Liver (tissue), 9 donors: ENCODE measurements around the gene PIKFYVE. TPM values are rescaled to one million over a fixed set of nuclear protein-coding genes. Genes with fewer than 3 reads are reported as not detected.

ENCODE experiments used
- DNase-seq: peaks from one replicate; pipeline ENCODE4 v3.0.0-alpha.2; 2017; ENCODE audit warnings: low spot score
- H3K27ac ChIP-seq, 2 donors: one replicate each; pipeline ENCODE4 v1.7.0; 2013; ENCODE audit warnings: inconsistent platforms in 2 of 2, low read length in 2 of 2, control low read depth in 1 of 2, low read depth in 1 of 2, mild to moderate bottlenecking in 1 of 2
- H3K27me3 ChIP-seq, 4 donors: one replicate each; pipeline versions ENCODE4 v1.6.1 to v1.7.0; 2013; ENCODE audit warnings: low read length in 3 of 4, inconsistent platforms in 1 of 4, mild to moderate bottlenecking in 1 of 4, moderate library complexity in 1 of 4; ENCODE audit not compliant: control insufficient read depth in 4 of 4, insufficient read depth in 4 of 4
- H3K36me3 ChIP-seq, 4 donors: one replicate each; pipeline versions ENCODE4 v1.6.1 to v1.7.0; 2013; ENCODE audit warnings: low read length in 3 of 4, mild to moderate bottlenecking in 3 of 4, low read depth in 1 of 4, moderate library complexity in 1 of 4; ENCODE audit not compliant: control insufficient read depth in 4 of 4, insufficient read depth in 3 of 4
- H3K4me1 ChIP-seq, 4 donors: one replicate each; pipeline versions ENCODE4 v1.6.1 to v1.7.0; 2013; ENCODE audit warnings: low read length in 3 of 4, mild to moderate bottlenecking in 3 of 4, moderate library complexity in 1 of 4; ENCODE audit not compliant: control insufficient read depth in 4 of 4, insufficient read depth in 4 of 4
- H3K4me3 ChIP-seq, 3 donors: one replicate each; pipeline versions ENCODE4 v1.6.1 to v1.7.0; 2013; ENCODE audit warnings: low read length in 3 of 3, control low read depth in 1 of 3, low read depth in 1 of 3, mild to moderate bottlenecking in 1 of 3
- H3K9ac ChIP-seq, 2 donors: one replicate each; pipeline ENCODE4 v1.7.0; 2013; ENCODE audit warnings: low read length in 2 of 2, mild to moderate bottlenecking in 2 of 2, moderate library complexity in 2 of 2, control low read depth in 1 of 2, low read depth in 1 of 2
- H3K9me3 ChIP-seq, 4 donors: one replicate each; pipeline versions ENCODE4 v1.6.1 to v1.7.0; 2013; ENCODE audit warnings: low read length in 3 of 4; ENCODE audit not compliant: control insufficient read depth in 4 of 4
- EGR1 ChIP-seq, 2 donors: IDR thresholded peaks; 2 replicates each; pipeline ENCODE4 v1.6.1; 2016 to 2018; ENCODE audit warnings: antibody characterized with exemption in 2 of 2, low read depth in 2 of 2
- FOXA1 ChIP-seq: IDR thresholded peaks from 2 replicates; pipeline ENCODE4 v1.6.1; 2016; ENCODE audit warnings: antibody characterized with exemption
- FOXA2 ChIP-seq: IDR thresholded peaks from 2 replicates; pipeline ENCODE4 v1.6.1; 2016; ENCODE audit warnings: antibody characterized with exemption
- GABPA ChIP-seq, 2 donors: IDR thresholded peaks in 1 of 2; conservative IDR thresholded peaks in 1 of 2; 2 replicates each; pipeline ENCODE4 v1.6.1; 2016; ENCODE audit warnings: antibody characterized with exemption in 2 of 2, mild to moderate bottlenecking in 1 of 2, moderate library complexity in 1 of 2
- HNF4A ChIP-seq, 2 donors: conservative IDR thresholded peaks; 2 replicates each; pipeline ENCODE4 v1.6.1; 2016; ENCODE audit warnings: antibody characterized with exemption in 2 of 2, mild to moderate bottlenecking in 2 of 2
- HNF4G ChIP-seq: IDR thresholded peaks from 2 replicates; pipeline ENCODE4 v1.6.1; 2016; ENCODE audit warnings: antibody characterized with exemption
- JUND ChIP-seq, 2 donors: IDR thresholded peaks; 2 replicates each; pipeline ENCODE4 v1.6.1; 2016; ENCODE audit warnings: antibody characterized with exemption in 2 of 2
- NR2F2 ChIP-seq: IDR thresholded peaks from 2 replicates; pipeline ENCODE4 v1.6.1; 2016; ENCODE audit warnings: antibody characterized with exemption
- RAD21 ChIP-seq, 2 donors: IDR thresholded peaks; 2 replicates each; pipeline ENCODE4 v1.6.1; 2016; ENCODE audit warnings: antibody characterized with exemption in 2 of 2, mild to moderate bottlenecking in 2 of 2
- RXRA ChIP-seq, 2 donors: IDR thresholded peaks; 2 replicates each; pipeline ENCODE4 v1.6.1; 2017 to 2018; ENCODE audit warnings: antibody characterized with exemption in 2 of 2, mild to moderate bottlenecking in 1 of 2
- SP1 ChIP-seq: IDR thresholded peaks from 2 replicates; pipeline ENCODE4 v1.6.1; 2018; ENCODE audit warnings: antibody characterized with exemption, mild to moderate bottlenecking
- TAF1 ChIP-seq: conservative IDR thresholded peaks from 2 replicates; pipeline ENCODE4 v1.6.1; 2016; ENCODE audit warnings: antibody characterized with exemption, mild to moderate bottlenecking
- YY1 ChIP-seq: IDR thresholded peaks from 2 replicates; pipeline ENCODE4 v1.6.1; 2016; ENCODE audit warnings: antibody characterized with exemption, mild to moderate bottlenecking
- WGBS: extraction: QIAGEN DNeasy Blood & Tissue Kit; methylation state at CpG from one replicate; pipeline ENCODE4 v1.1.7; 2013; 5-methylcytosine and 5-hydroxymethylcytosine counted together
- polyA plus RNA-seq, 2 donors: library from polyadenylated mRNA; stranded (reverse) in 1 of 2; unstranded in 1 of 2; fragments of 200-250 nt in 1 of 2; fragments of >200 nt in 1 of 2; fragmentation: Nextera tagmentation in 1 of 2; extraction: Ambion mirVana in 1 of 2; gene quantifications; one replicate each; pipeline versions ENCODE4 v1.2.1 to v1.2.3, GENCODE V29; 2013 to 2015
- total RNA-seq, 2 donors: library from RNA; depleted of rRNA; stranded (reverse); fragments of >200 nt; gene quantifications; one replicate each; pipeline ENCODE4 v1.2.3, GENCODE V29; 2014
- TF ChIP-seq, protein P1 (sequence below): IDR thresholded peaks from 2 replicates; pipeline ENCODE4 v1.6.1; 2016; ENCODE audit warnings: antibody characterized with exemption
- TF ChIP-seq, protein P2 (sequence below): fragments of 150-350 bp; IDR thresholded peaks from 2 replicates; pipeline ENCODE4 v1.5.1; 2017; ENCODE audit warnings: improper control_type of control experiment, low read depth, low read length; ENCODE audit not compliant: missing input control
- TF ChIP-seq, protein P3 (sequence below): IDR thresholded peaks from 2 replicates; pipeline ENCODE4 v1.6.1; 2016; ENCODE audit warnings: antibody characterized with exemption
- TF ChIP-seq, protein P4 (sequence below): IDR thresholded peaks from 2 replicates; pipeline ENCODE4 v1.6.1; 2016; ENCODE audit warnings: antibody characterized with exemption, mild to moderate bottlenecking
- TF ChIP-seq, protein P5 (sequence below): IDR thresholded peaks from 2 replicates; pipeline ENCODE4 v1.6.1; 2016; ENCODE audit warnings: antibody characterized with exemption
- donor health status: healthy.
- donor health status: healthy.
- donor health status: healthy.
- donor health status: healthy.
- donor health status: healthy.

PIKFYVE gene
- total and polyA plus RNA-seq, 4 donors = 3.5 to 23.1 (median 9.1) TPM

DNA sequence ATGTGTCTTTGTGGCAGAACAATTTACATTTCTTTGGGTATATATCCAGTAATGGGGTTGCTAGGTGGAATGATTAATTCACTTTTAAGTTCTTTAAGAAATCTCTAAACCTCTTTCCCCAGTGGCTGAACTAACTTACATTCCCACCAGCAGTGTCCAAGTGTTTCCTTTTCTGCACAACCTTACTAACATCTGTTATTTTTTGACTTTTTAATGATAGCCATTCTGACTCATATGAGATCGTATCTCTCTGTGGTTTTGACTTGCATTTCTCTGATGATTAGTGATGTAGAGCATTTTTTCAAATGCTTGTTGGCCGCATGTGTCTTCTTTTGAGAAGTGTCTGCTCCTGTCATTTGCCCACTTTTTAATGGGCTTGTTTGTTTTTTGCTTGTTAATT, 97.4 kb downstream of the PIKFYVE start:
- Histone ChIP-seq H3K9me3 (peaks cover 0 to 2% (median 0%) of the 10 kb centered on the region in 4 donors), H3K9ac (no peak overlapping the region), H3K4me3 (no peak overlapping the region), H3K27me3 (no peaks in the 10 kb centered on the region), H3K4me1 (peaks cover 0 to 8% (median 2%) of the 10 kb centered on the region in 4 donors), H3K36me3 (no peaks in the 10 kb centered on the region), H3K27ac (no peak overlapping the region)
- no peak for DNase-seq
- WGBS = 84% methylated on average over 2 of the region's 2 CpGs
- TF ChIP-seq HNF4A (conservative IDR thresholded peaks at IDR 0.05) (no peak), EGR1 (IDR thresholded peaks at IDR 0.05; ENCODE audit: low read depth in 2 of 2) (no peak), HNF4G (no peak), GABPA (IDR thresholded peaks at IDR 0.05 in 1 of 2, conservative IDR thresholded peaks at IDR 0.05 in 1 of 2) (no peak), RXRA (IDR thresholded peaks at IDR 0.05) (no peak), SP1 (no peak), JUND (IDR thresholded peaks at IDR 0.05) (no peak), TAF1 (no peak), FOXA2 (no peak), YY1 (no peak), NR2F2 (no peak), RAD21 (IDR thresholded peaks at IDR 0.05) (no peak), FOXA1 (no peak)
- TF ChIP-seq, protein P1, sequence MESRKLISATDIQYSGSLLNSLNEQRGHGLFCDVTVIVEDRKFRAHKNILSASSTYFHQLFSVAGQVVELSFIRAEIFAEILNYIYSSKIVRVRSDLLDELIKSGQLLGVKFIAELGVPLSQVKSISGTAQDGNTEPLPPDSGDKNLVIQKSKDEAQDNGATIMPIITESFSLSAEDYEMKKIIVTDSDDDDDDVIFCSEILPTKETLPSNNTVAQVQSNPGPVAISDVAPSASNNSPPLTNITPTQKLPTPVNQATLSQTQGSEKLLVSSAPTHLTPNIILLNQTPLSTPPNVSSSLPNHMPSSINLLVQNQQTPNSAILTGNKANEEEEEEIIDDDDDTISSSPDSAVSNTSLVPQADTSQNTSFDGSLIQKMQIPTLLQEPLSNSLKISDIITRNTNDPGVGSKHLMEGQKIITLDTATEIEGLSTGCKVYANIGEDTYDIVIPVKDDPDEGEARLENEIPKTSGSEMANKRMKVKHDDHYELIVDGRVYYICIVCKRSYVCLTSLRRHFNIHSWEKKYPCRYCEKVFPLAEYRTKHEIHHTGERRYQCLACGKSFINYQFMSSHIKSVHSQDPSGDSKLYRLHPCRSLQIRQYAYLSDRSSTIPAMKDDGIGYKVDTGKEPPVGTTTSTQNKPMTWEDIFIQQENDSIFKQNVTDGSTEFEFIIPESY = no peak
- TF ChIP-seq, protein P2, sequence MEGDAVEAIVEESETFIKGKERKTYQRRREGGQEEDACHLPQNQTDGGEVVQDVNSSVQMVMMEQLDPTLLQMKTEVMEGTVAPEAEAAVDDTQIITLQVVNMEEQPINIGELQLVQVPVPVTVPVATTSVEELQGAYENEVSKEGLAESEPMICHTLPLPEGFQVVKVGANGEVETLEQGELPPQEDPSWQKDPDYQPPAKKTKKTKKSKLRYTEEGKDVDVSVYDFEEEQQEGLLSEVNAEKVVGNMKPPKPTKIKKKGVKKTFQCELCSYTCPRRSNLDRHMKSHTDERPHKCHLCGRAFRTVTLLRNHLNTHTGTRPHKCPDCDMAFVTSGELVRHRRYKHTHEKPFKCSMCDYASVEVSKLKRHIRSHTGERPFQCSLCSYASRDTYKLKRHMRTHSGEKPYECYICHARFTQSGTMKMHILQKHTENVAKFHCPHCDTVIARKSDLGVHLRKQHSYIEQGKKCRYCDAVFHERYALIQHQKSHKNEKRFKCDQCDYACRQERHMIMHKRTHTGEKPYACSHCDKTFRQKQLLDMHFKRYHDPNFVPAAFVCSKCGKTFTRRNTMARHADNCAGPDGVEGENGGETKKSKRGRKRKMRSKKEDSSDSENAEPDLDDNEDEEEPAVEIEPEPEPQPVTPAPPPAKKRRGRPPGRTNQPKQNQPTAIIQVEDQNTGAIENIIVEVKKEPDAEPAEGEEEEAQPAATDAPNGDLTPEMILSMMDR = no peak
- TF ChIP-seq, protein P3, sequence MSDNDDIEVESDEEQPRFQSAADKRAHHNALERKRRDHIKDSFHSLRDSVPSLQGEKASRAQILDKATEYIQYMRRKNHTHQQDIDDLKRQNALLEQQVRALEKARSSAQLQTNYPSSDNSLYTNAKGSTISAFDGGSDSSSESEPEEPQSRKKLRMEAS = no peak
- TF ChIP-seq, protein P4, sequence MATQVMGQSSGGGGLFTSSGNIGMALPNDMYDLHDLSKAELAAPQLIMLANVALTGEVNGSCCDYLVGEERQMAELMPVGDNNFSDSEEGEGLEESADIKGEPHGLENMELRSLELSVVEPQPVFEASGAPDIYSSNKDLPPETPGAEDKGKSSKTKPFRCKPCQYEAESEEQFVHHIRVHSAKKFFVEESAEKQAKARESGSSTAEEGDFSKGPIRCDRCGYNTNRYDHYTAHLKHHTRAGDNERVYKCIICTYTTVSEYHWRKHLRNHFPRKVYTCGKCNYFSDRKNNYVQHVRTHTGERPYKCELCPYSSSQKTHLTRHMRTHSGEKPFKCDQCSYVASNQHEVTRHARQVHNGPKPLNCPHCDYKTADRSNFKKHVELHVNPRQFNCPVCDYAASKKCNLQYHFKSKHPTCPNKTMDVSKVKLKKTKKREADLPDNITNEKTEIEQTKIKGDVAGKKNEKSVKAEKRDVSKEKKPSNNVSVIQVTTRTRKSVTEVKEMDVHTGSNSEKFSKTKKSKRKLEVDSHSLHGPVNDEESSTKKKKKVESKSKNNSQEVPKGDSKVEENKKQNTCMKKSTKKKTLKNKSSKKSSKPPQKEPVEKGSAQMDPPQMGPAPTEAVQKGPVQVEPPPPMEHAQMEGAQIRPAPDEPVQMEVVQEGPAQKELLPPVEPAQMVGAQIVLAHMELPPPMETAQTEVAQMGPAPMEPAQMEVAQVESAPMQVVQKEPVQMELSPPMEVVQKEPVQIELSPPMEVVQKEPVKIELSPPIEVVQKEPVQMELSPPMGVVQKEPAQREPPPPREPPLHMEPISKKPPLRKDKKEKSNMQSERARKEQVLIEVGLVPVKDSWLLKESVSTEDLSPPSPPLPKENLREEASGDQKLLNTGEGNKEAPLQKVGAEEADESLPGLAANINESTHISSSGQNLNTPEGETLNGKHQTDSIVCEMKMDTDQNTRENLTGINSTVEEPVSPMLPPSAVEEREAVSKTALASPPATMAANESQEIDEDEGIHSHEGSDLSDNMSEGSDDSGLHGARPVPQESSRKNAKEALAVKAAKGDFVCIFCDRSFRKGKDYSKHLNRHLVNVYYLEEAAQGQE = no peak
- TF ChIP-seq, protein P5, sequence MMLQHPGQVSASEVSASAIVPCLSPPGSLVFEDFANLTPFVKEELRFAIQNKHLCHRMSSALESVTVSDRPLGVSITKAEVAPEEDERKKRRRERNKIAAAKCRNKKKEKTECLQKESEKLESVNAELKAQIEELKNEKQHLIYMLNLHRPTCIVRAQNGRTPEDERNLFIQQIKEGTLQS = no peak
